Ishikawa (cell line): Measurements from ENCODE around the gene SUPT20HL1.

ENCODE experiments used
- CEBPB ChIP-seq: IDR thresholded peaks from 2 replicates; pipeline ENCODE4 v1.6.1; 2012
- EP300 ChIP-seq: IDR thresholded peaks from 2 replicates; pipeline ENCODE4 v1.6.1; 2012; ENCODE audit warnings: borderline replicate concordance
- FOXM1 ChIP-seq: IDR thresholded peaks from 2 replicates; pipeline ENCODE4 v1.6.1; 2012; ENCODE audit warnings: low read depth, borderline replicate concordance
- RAD21 ChIP-seq: IDR thresholded peaks from 2 replicates; pipeline ENCODE4 v1.6.1; 2012; ENCODE audit warnings: low read depth
- TAF1 ChIP-seq: IDR thresholded peaks from 2 replicates; pipeline ENCODE4 v1.6.1; 2012; ENCODE audit warnings: low read depth, mild to moderate bottlenecking
- TCF12 ChIP-seq: IDR thresholded peaks from 2 replicates; pipeline ENCODE4 v1.6.1; 2012; ENCODE audit warnings: low read depth
- YY1 ChIP-seq: IDR thresholded peaks from 2 replicates; pipeline ENCODE4 v1.6.1; 2012; ENCODE audit warnings: low read depth
- TF ChIP-seq, protein P1 (sequence below): IDR thresholded peaks from 2 replicates; pipeline ENCODE4 v1.6.1; 2012
- TF ChIP-seq, protein P2 (sequence below): IDR thresholded peaks from 2 replicates; pipeline ENCODE4 v1.6.1; 2012; ENCODE audit warnings: low read depth, mild to moderate bottlenecking

DNA sequence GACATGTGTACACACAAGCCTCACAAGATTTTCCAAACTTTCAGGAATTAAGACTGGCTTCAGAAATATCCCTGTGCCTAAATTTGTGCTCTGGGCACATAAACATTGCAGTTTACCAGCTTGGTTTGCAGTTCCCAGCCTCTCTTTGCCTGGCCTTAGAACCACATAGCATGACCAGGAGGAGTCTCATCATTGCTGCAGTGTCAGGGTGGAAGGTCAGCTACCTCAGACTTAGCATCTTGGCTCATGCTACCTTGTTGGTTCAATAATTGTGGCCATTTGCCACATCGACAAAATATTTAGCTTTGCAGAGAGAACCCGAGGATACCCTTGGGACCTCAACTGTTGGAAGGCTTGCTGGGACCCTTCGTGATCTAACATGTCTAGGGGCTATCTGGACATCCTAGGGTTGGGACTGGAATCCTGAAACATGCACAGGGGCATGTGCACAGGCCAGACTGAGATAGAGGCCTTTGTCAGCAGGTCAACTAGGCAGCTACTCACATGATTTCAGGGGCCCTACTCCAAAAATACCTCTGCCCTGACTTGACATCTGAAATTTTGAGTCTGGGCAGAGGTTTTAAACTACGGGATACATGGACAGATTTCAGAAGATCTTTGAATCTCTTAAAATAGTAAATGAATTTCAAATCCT, 38.6 kb upstream of the SUPT20HL1 start:
- TF ChIP-seq EP300 (no peak), FOXM1 (no peak), TAF1 (no peak), RAD21 (no peak), TCF12 (no peak), YY1 (no peak), CEBPB (no peak)
- TF ChIP-seq, protein P1, sequence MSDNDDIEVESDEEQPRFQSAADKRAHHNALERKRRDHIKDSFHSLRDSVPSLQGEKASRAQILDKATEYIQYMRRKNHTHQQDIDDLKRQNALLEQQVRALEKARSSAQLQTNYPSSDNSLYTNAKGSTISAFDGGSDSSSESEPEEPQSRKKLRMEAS: no peak
- TF ChIP-seq, protein P2, sequence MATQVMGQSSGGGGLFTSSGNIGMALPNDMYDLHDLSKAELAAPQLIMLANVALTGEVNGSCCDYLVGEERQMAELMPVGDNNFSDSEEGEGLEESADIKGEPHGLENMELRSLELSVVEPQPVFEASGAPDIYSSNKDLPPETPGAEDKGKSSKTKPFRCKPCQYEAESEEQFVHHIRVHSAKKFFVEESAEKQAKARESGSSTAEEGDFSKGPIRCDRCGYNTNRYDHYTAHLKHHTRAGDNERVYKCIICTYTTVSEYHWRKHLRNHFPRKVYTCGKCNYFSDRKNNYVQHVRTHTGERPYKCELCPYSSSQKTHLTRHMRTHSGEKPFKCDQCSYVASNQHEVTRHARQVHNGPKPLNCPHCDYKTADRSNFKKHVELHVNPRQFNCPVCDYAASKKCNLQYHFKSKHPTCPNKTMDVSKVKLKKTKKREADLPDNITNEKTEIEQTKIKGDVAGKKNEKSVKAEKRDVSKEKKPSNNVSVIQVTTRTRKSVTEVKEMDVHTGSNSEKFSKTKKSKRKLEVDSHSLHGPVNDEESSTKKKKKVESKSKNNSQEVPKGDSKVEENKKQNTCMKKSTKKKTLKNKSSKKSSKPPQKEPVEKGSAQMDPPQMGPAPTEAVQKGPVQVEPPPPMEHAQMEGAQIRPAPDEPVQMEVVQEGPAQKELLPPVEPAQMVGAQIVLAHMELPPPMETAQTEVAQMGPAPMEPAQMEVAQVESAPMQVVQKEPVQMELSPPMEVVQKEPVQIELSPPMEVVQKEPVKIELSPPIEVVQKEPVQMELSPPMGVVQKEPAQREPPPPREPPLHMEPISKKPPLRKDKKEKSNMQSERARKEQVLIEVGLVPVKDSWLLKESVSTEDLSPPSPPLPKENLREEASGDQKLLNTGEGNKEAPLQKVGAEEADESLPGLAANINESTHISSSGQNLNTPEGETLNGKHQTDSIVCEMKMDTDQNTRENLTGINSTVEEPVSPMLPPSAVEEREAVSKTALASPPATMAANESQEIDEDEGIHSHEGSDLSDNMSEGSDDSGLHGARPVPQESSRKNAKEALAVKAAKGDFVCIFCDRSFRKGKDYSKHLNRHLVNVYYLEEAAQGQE: no peak
